ENCODE data around the gene UBE2G2.

GRCh38 chr21:44741921-44742320 is 59.7 kb downstream of the UBE2G2 start:
- TF ChIP-seq GABPA (IDR thresholded peaks at IDR 0.05; ENCODE audit: low read depth) (no peak), POLR2AphosphoS5 (IDR thresholded peaks at IDR 0.05; ENCODE audit: low read depth) (no peak), CTCF (IDR thresholded peaks at IDR 0.05; ENCODE audit: insufficient read depth, low read length) (no peak), REST (IDR thresholded peaks at IDR 0.05; ENCODE audit: insufficient replicate concordance, low read depth) (no peak)
